Measurements from ENCODE around the gene ATL1.
A peak's percentile ranks its signal among the peaks of the same experiment; 100 is the strongest.

ATL1 gene

GRCh38 chr14:50559990-50560930, at the start of gene ATL1:
TSS of gene ATL1 (plus strand) at chr14:50560145. CDS start at chr14:50560266, 121 bp downstream.
- FAIRE-seq, result no peak

GRCh38 chr14:50510157-50510556, 49.8 kb upstream of the ATL1 start:
- no peak for FAIRE-seq

- FAIRE-seq, result peak; percentile 7
Observed at GRCh38 chr14:50512463-50512862, 47.5 kb upstream of the ATL1 start.

GRCh38 chr14:50516091-50516490, 43.9 kb upstream of the ATL1 start:
- no peak for FAIRE-seq

- no peak for FAIRE-seq
Observed at GRCh38 chr14:50520947-50521815, 38.8 kb upstream of the ATL1 start.

GRCh38 chr14:50521912-50522341, 38.0 kb upstream of the ATL1 start:
- no peak for FAIRE-seq

GRCh38 chr14:50523271-50524041, 36.5 kb upstream of the ATL1 start:
- FAIRE-seq, result no peak

- FAIRE-seq, result no peak
Observed at GRCh38 chr14:50524060-50524459, 35.9 kb upstream of the ATL1 start.

- FAIRE-seq, result no peak
Observed at GRCh38 chr14:50524731-50525515, 35.0 kb upstream of the ATL1 start.

- FAIRE-seq, result no peak
Observed at GRCh38 chr14:50528000-50528399, 31.9 kb upstream of the ATL1 start.

- FAIRE-seq, result no peak
Observed at GRCh38 chr14:50529288-50530179, 30.4 kb upstream of the ATL1 start.

- FAIRE-seq, result no peak
Observed at GRCh38 chr14:50530358-50530757, 29.6 kb upstream of the ATL1 start.

GRCh38 chr14:50530794-50531365, 29.1 kb upstream of the ATL1 start:
- FAIRE-seq, result no peak

- FAIRE-seq, result no peak
Observed at GRCh38 chr14:50531595-50532501, 28.1 kb upstream of the ATL1 start.

GRCh38 chr14:50532502-50533240, 27.3 kb upstream of the ATL1 start, which contains the start of gene MAP4K5:
TSS of gene MAP4K5 (minus strand) at chr14:50532569. CDS start at chr14:50532049, 520 bp downstream.
- no peak for FAIRE-seq

GRCh38 chr14:50533241-50533705, 26.7 kb upstream of the ATL1 start:
- no peak for FAIRE-seq

GRCh38 chr14:50533806-50534205, 26.1 kb upstream of the ATL1 start:
- FAIRE-seq, result no peak

GRCh38 chr14:50534416-50534815, 25.5 kb upstream of the ATL1 start:
- FAIRE-seq, result no peak
